DND-41 (cell line): ENCODE results near the gene LRP3.
"Not testable (repeated sequence)": the region's sequence is repeated elsewhere in the genome, so short reads cannot be mapped to it uniquely, and the experiment has no call there.

Experiments used
- ATAC-seq: fragments of 200-7000 bp; cut with Tn5 transposase; 3 replicates; pipeline ENCODE4 v1.9.1; 2021; ENCODE audit warnings: low read depth; ENCODE audit not compliant: insufficient read depth
- DNase-seq: peaks from one replicate; pipeline ENCODE4 v3.0.0-alpha.2; 2020
- H2AFZ ChIP-seq: 2 replicates; pipeline ENCODE4 v1.6.0; 2012; ENCODE audit warnings: low read depth, low read length
- H3K27ac ChIP-seq: 2 replicates; pipeline ENCODE4 v1.5.1; 2012; ENCODE audit warnings: low read length, inconsistent platforms
- H3K27me3 ChIP-seq: fragments of 200-600 bp; sonication (generic); 2 replicates; pipeline ENCODE4 v1.6.0; 2012; ENCODE audit warnings: low read length, mild to moderate bottlenecking, inconsistent platforms; ENCODE audit not compliant: insufficient read depth, poor library complexity
- H3K36me3 ChIP-seq: 2 replicates; pipeline ENCODE4 v1.5.1; 2012; ENCODE audit warnings: low read length, inconsistent platforms; ENCODE audit not compliant: insufficient read depth
- H3K4me1 ChIP-seq: 2 replicates; pipeline ENCODE4 v1.5.1; 2012; ENCODE audit warnings: mild to moderate bottlenecking, low read length; ENCODE audit not compliant: insufficient read depth
- H3K4me2 ChIP-seq: 2 replicates; pipeline ENCODE4 v1.6.0; 2012; ENCODE audit warnings: mild to moderate bottlenecking, moderate library complexity, low read length, inconsistent platforms; ENCODE audit not compliant: insufficient read depth
- H3K4me3 ChIP-seq, 2 experiments: fragments of 200-600 bp in 1 of 2; shearing (Covaris generic) in 1 of 2; 2 replicates each; pipeline ENCODE4 v1.5.1; 2012 to 2016; ENCODE audit warnings: inconsistent platforms in 2 of 2, low read length in 2 of 2, mild to moderate bottlenecking in 2 of 2, low read depth in 1 of 2, moderate library complexity in 1 of 2
- H3K79me2 ChIP-seq: 2 replicates; pipeline ENCODE4 v1.6.0; 2012; ENCODE audit warnings: low read length, inconsistent platforms; ENCODE audit not compliant: insufficient read depth
- H3K9ac ChIP-seq: 2 replicates; pipeline ENCODE4 v1.6.0; 2012; ENCODE audit warnings: low read depth, mild to moderate bottlenecking, inconsistent platforms, low read length, moderate library complexity
- H3K9me3 ChIP-seq: 2 replicates; pipeline ENCODE4 v1.5.1; 2012; ENCODE audit warnings: low read length, moderate library complexity, mild to moderate bottlenecking, inconsistent platforms; ENCODE audit not compliant: insufficient read depth, severe bottlenecking
- H4K20me1 ChIP-seq: 2 replicates; pipeline ENCODE4 v1.6.0; 2012; ENCODE audit warnings: low read length; ENCODE audit not compliant: insufficient read depth
- EZH2 ChIP-seq: IDR thresholded peaks from 3 replicates; pipeline ENCODE4 v1.6.1; 2012; ENCODE audit warnings: borderline replicate concordance, low read depth, mild to moderate bottlenecking, moderate library complexity, low read length, inconsistent platforms; ENCODE audit not compliant: severe bottlenecking
- TF ChIP-seq, protein P1 (sequence below): IDR thresholded peaks from 2 replicates; pipeline ENCODE4 v1.5.1; 2012; ENCODE audit warnings: borderline replicate concordance, low read length, moderate library complexity, mild to moderate bottlenecking; ENCODE audit not compliant: poor library complexity, severe bottlenecking; ENCODE audit errors: extremely low read depth

LRP3 gene

DNA sequence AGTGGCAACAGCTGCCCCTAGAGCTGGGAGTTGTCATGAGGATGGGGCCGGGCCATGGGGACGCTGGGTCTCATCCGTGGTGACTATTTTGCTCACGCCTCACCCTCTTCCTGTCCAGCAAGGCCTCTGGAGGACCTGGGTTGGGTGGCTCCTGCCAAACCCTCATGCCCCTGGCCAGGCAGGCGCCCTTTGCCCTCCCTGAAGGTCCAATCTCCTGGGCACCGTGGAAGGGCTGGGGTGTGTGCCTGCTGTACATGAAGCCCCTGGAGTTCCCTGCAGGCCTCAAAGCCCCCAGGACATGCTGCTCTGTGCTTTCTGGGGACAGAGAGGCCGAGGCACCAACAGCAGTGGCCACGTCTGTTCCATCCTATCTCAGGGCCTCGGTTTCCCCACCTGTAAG lies 13.8 kb downstream of the LRP3 start:
- H3K27ac ChIP-seq = no peak overlapping the region
- H3K4me1 ChIP-seq = no peaks in the 10 kb centered on the region
- H4K20me1 ChIP-seq = no peaks in the 10 kb centered on the region; the same call in 1 of the 2 replicates
- no peaks in the 10 kb centered on the region for H3K79me2 ChIP-seq
- no peak for TF ChIP-seq EZH2
- TF ChIP-seq, protein P1, sequence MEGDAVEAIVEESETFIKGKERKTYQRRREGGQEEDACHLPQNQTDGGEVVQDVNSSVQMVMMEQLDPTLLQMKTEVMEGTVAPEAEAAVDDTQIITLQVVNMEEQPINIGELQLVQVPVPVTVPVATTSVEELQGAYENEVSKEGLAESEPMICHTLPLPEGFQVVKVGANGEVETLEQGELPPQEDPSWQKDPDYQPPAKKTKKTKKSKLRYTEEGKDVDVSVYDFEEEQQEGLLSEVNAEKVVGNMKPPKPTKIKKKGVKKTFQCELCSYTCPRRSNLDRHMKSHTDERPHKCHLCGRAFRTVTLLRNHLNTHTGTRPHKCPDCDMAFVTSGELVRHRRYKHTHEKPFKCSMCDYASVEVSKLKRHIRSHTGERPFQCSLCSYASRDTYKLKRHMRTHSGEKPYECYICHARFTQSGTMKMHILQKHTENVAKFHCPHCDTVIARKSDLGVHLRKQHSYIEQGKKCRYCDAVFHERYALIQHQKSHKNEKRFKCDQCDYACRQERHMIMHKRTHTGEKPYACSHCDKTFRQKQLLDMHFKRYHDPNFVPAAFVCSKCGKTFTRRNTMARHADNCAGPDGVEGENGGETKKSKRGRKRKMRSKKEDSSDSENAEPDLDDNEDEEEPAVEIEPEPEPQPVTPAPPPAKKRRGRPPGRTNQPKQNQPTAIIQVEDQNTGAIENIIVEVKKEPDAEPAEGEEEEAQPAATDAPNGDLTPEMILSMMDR = no peak
- no peaks in the 10 kb centered on the region for H3K9me3 ChIP-seq
- H3K4me2 ChIP-seq = no peak overlapping the region
- no peak overlapping the region for H3K4me3 ChIP-seq
- ATAC-seq (no peak), DNase-seq (no peak)
- no peak overlapping the region for H3K9ac ChIP-seq
- H2AFZ ChIP-seq = no peak overlapping the region
- H3K27me3 ChIP-seq = no peaks in the 10 kb centered on the region
- H3K36me3 ChIP-seq = no peaks in the 10 kb centered on the region

DNA sequence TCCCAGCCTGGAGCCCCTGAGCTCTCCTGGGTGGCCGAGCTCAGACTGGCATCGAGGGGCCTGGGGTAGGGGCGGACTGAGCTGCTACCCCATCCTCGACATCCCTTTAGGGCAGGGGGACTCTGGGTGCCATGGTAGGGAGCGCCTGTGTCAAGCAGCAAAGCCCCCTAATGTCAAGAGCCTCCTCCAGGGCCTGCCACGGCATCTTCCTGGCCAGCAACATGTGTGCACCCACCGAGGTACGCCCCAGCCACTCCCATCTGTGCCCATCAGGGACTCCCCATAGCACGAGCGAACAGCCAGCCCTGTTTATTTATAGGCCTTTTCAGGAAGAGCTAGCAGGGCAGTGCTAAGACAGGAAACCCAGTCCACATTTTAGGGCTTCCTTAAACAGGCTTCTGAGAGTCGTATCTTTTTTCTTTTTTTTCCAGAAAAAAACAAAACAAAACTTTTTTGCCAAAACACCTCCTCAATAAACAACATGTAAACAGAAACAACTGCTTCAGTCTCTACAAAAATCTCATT lies 14.3 kb downstream of the LRP3 start:
- TF ChIP-seq, protein P1 = no peak
- no peak for TF ChIP-seq EZH2
- Histone ChIP-seq H3K9me3 (no peaks in the 10 kb centered on the region), H2AFZ (no peak overlapping the region), H4K20me1 (no peaks in the 10 kb centered on the region; the same call in 1 of the 2 replicates), H3K36me3 (no peaks in the 10 kb centered on the region), H3K4me3 (no peak overlapping the region), H3K27ac (no peak overlapping the region), H3K4me1 (no peaks in the 10 kb centered on the region), H3K9ac (no peak overlapping the region), H3K4me2 (no peak overlapping the region), H3K27me3 (no peaks in the 10 kb centered on the region), H3K79me2 (no peaks in the 10 kb centered on the region)
- ATAC-seq (no peak), DNase-seq (no peak)

DNA sequence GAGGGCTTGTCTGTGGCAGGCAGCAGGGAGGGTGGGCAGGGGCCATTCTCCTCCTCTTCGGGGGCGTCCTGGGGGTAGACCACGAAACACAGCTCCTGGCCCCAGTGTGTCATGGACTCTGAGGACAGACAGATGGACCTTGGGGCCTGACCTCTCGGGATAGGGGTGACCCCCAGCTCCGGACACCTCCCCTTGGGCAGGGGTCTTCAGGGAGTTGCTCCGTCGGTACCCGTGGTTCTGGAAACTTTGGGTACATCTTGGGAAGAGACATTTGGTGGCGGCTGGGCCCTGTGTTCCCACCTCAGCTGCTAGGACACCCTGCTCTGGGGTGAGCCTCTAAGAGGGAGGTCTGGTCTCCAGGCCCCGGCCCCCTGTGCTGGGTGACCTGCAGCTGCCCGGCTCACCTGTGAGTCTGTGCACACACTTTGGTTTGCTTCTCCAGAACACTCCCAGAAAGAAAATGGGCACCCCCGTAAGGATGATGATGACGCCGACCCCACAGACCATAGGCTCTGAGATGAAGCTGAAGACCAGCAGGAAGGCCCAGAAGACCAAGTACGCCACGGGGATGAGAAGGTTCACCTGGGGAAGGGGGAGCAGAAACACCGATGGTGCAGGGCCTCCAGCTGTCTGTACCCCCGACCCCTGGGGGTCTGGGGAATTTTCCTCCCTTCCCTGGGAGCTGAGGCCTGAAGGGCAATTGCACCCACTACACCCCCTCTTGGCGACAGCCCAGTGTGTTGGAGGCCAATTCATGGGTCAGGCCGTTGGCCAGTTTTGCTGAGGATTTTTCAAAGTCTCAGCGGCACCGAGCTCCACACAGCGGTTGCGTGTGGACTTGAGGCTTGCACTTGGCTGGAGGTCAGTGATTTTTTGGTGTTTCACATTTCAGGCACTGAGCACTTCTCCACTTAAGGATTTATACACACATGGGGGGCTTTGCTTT lies 15.0 kb downstream of the LRP3 start:
- ATAC-seq = no peak
- Histone ChIP-seq H3K9me3 (no peaks in the 10 kb centered on the region), H3K79me2 (no peaks in the 10 kb centered on the region), H3K4me1 (no peaks in the 10 kb centered on the region), H4K20me1 (no peaks in the 10 kb centered on the region), H3K4me3 (no peak overlapping the region), H2AFZ (no peak overlapping the region), H3K27ac (no peak overlapping the region), H3K9ac (no peak overlapping the region), H3K27me3 (no peaks in the 10 kb centered on the region), H3K36me3 (no peaks in the 10 kb centered on the region), H3K4me2 (no peak overlapping the region)
- TF ChIP-seq, protein P1 = no peak
- no peak for TF ChIP-seq EZH2
- DNase-seq = no peak

DNA sequence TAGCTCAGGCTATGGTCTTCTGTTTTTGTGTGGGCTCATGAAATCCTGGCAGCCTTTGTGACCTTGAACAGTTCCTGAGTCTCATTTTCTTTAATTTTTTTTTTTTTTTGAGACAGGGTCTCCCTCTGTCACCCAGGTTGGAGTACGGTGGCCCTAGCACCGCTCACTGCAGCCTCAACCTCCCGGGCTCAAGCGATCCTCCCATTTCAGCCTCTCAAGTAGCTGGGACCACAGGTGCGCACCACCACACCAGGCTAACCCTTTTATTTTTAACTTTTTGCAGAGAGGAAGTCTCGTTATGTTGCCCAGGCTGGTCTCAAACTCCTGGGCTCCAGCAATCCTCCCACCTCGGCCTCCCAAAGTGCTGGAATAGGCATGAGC lies 15.7 kb downstream of the LRP3 start:
- H3K9ac ChIP-seq = not testable (repeated sequence)

More for the DNA sequence above, 15.7 kb downstream of the LRP3 start:
- not testable (repeated sequence) for H3K9me3 ChIP-seq, H4K20me1 ChIP-seq, H3K4me2 ChIP-seq, H2AFZ ChIP-seq, ATAC-seq, DNase-seq, H3K36me3 ChIP-seq, H3K27me3 ChIP-seq, H3K79me2 ChIP-seq, H3K4me3 ChIP-seq, H3K4me1 ChIP-seq, H3K27ac ChIP-seq
